HFFc6 (cell line): ENCODE measurements around the gene MEP1B. TPM values are rescaled to one million over a fixed set of nuclear protein-coding genes. Genes with fewer than 3 reads are reported as not detected.
"Not testable (repeated sequence)": the region's sequence is repeated elsewhere in the genome, so short reads cannot be mapped to it uniquely, and the experiment has no call there.

ENCODE experiments used
- DNase-seq: peaks from one replicate; pipeline ENCODE4 v3.0.0-alpha.2; 2018
- H3K27ac Mint-ChIP-seq: 2 replicates; pipeline ENCODE4 v1.8.0; 2020; ENCODE audit warnings: mild to moderate bottlenecking, mixed read lengths
- H3K27me3 Mint-ChIP-seq: 2 replicates; pipeline ENCODE4 v1.8.0; 2021; ENCODE audit warnings: mild to moderate bottlenecking, moderate library complexity, mixed read lengths; ENCODE audit not compliant: insufficient read depth
- H3K36me3 Mint-ChIP-seq: 2 replicates; pipeline ENCODE4 v1.8.0; 2021; ENCODE audit warnings: low read depth, mixed read lengths
- H3K4me1 Mint-ChIP-seq: 2 replicates; pipeline ENCODE4 v1.8.0; 2020; ENCODE audit warnings: low read depth, mixed read lengths
- H3K4me3 Mint-ChIP-seq: 2 replicates; pipeline ENCODE4 v1.8.0; 2020; ENCODE audit warnings: mild to moderate bottlenecking, moderate library complexity, mixed read lengths
- H3K9me3 Mint-ChIP-seq: 2 replicates; pipeline ENCODE4 v1.8.0; 2020; ENCODE audit warnings: mild to moderate bottlenecking, mixed read lengths
- CTCF ChIP-seq: fragments of 200-600 bp; sonication (generic); IDR thresholded peaks from 2 replicates; pipeline ENCODE4 v1.5.0; 2021; ENCODE audit warnings: antibody characterized with exemption, mild to moderate bottlenecking
- total RNA-seq, 6 experiments: library from RNA; stranded (reverse); fragmentation: NEBNext Ultra II Directional; extraction: Animal tissue kit (Norgen Biotek cat#: 25700); gene quantifications; 2 replicates in 1 of 6; 3 replicates in 5 of 6; pipeline ENCODE4 v1.2.3, GENCODE V29; 2021

The MEP1B gene
- total RNA-seq, 6 experiments from 2014 or later: not detected

DNA sequence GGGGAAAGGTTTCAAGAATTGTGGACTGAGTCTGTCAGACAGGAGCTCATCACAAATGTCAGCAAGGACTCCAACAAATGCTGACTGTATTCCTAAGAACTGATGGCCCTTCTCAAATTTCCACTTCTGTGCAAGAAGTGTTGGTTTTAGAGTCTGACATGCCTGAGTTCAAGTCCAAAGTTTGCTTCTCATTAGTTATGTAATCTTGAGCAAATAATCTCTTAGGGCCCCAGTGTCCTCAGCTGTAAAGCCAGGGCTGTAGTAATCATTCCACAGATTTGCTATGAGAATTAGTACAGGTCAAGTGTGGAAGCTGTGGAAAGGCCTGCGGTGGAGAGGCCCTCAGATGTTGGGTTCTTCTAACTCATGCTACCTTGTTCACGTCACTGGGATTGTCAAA is 23.9 kb downstream of the MEP1B start:
- no peak for TF ChIP-seq CTCF
- Mint-ChIP-seq H3K4me1 (no peaks in the 10 kb centered on the region), H3K4me3 (no peak overlapping the region), H3K27ac (no peak overlapping the region), H3K27me3 (no peaks in the 10 kb centered on the region), H3K9me3 (no peaks in the 10 kb centered on the region), H3K36me3 (no peaks in the 10 kb centered on the region)
- no peak for DNase-seq

GRCh38 chr18:32216390-32216789 is 26.6 kb downstream of the MEP1B start:
- H3K27ac Mint-ChIP-seq: no peak overlapping the region
- TF ChIP-seq CTCF: no peak
- no peak overlapping the region for H3K4me3 Mint-ChIP-seq
- no peaks in the 10 kb centered on the region for H3K36me3 Mint-ChIP-seq
- no peak for DNase-seq
- no peaks in the 10 kb centered on the region for H3K9me3 Mint-ChIP-seq
- H3K27me3 Mint-ChIP-seq: no peaks in the 10 kb centered on the region
- H3K4me1 Mint-ChIP-seq: no peaks in the 10 kb centered on the region

DNA sequence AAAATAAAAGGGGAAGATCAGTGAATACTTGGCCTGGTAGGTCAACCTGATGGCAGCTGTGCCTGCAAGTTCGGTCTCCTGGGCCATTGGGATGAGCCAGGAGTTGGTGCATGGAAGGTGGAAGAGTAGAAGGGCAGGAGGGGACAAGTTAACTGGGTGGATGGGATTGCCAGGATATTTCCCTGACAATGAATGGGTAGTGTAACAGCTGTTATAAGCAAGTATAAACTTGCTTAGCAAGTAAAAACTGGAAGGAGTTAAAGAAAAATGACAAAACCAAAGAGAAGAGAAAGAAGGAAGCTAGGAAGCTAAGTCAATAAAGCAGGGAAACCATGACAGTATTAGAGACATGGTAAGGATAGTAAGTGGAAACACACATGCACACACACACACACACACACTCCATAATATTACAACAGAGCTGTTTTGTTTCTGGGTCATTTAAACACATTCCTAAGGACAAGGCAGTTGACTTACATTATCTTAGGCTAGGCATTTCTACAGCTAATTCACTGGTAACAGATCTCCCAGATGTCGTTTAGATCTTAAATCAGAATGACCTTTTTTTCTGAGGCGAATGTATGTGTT is 29.7 kb downstream of the MEP1B start:
- Mint-ChIP-seq H3K27me3 (no peaks in the 10 kb centered on the region), H3K9me3 (0 out of 2 replicates have a peak, but pooled peaks cover 4% of the 10 kb centered on the region), H3K4me1 (no peaks in the 10 kb centered on the region), H3K4me3 (no peak overlapping the region), H3K27ac (no peak overlapping the region), H3K36me3 (no peaks in the 10 kb centered on the region)
- TF ChIP-seq CTCF: no peak
- no peak for DNase-seq

DNA sequence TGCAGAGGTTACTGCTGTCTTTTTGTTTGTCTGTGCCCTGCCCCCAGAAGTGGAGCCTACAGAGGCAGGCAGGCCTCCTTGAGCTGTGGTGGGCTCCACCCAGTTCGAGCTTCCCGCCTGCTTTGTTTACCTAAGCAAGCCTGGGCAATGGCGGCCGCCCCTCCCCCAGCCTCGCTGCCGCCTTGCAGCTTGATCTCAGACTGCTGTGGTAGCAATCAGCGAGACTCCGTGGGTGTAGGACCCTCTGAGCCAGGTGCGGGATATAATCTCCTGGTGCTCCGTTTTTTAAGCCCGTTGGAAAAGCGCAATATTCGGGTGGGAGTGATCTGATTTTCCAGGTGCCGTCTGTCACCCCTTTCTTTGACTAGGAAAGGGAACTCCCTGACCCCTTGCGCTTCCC is 43.5 kb downstream of the MEP1B start:
- not testable (repeated sequence) for DNase-seq, H3K27me3 Mint-ChIP-seq, H3K36me3 Mint-ChIP-seq, H3K4me1 Mint-ChIP-seq, H3K4me3 Mint-ChIP-seq, H3K27ac Mint-ChIP-seq, H3K9me3 Mint-ChIP-seq

GRCh38 chr18:32237049-32237448 is 47.2 kb downstream of the MEP1B start:
- H3K27me3 Mint-ChIP-seq: no peaks in the 10 kb centered on the region
- peaks cover 4% of the 10 kb centered on the region; the same call in 1 of the 2 replicates for H3K36me3 Mint-ChIP-seq
- no peaks in the 10 kb centered on the region for H3K4me1 Mint-ChIP-seq
- H3K9me3 Mint-ChIP-seq: peaks cover 7% of the 10 kb centered on the region
- DNase-seq: no peak
- H3K4me3 Mint-ChIP-seq: no peak overlapping the region
- TF ChIP-seq CTCF: no peak
- H3K27ac Mint-ChIP-seq: no peak overlapping the region

DNA sequence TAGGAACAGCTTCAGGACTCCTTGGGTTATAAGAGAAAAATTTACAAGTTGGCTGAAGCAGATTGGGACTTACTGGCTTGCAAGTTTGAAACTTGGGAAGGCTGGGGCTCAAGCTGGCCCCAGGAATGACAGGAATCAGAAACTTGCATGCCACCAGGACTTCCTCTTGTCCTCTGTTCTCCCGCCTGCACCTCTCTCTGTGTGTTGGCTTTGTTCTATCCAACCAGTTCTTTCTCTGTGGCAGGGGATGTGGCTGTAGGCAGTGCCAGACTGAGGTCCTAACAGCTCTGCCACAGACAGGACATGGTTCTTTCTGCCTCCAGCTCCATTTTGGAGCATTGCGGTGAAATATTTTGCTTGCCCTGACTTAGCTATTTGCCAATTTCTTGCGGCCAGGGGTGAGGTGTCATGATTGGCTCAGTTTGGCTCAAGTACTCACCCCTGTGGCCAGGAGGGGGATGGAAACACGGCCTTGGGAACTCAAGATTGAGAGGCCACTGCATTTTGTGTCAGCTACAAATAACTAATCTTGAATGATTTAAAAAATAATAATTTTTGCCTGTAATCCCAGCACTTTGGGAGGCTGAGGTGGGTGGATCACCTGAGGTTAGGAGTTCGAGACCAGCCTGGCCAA is 48.9 kb downstream of the MEP1B start:
- TF ChIP-seq CTCF: no peak
- Mint-ChIP-seq H3K27ac (no peak overlapping the region), H3K4me3 (no peak overlapping the region), H3K4me1 (no peaks in the 10 kb centered on the region), H3K36me3 (peaks cover 3% of the 10 kb centered on the region; the same call in 1 of the 2 replicates), H3K9me3 (peaks cover 5% of the 10 kb centered on the region), H3K27me3 (no peaks in the 10 kb centered on the region)
- DNase-seq: no peak
